ENCODE measurements around the gene PRM3.

DNA sequence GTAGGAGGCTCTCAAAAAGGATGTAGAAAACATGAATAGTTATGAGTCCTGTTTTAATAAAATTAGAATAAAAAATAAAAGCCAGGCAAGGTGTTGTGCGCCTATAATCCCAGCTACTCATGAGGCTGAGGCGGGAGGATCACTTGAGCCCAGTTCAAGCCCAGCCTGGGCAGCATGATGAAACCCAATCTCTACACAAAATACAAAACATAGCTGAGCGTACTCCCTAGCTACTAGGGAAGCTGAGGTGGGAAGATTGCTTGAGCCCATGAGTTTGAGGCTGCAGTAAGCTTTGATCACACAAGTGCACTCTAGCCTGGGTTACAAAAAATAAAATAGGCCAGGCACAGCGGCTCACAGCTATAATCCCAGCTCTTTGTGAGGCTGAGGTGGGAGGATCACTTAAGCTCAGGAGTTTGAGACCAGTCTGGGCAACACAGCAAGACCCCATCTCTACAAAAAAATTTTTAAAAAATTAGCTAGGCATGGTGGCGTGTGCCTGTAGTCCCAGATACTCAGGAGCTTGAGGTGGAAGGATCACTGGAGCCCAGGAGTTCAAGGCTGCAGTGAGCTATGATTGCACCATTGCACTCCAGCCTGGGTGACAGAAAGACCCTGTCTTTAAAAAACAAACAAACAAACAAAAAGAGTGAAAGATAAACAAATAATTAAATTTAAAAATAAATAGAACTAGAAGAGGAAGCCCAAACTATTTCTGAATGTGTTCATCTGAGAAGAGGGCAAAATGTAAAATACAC lies 24.9 kb upstream of the PRM3 start:
- TF ChIP-seq, protein P1, sequence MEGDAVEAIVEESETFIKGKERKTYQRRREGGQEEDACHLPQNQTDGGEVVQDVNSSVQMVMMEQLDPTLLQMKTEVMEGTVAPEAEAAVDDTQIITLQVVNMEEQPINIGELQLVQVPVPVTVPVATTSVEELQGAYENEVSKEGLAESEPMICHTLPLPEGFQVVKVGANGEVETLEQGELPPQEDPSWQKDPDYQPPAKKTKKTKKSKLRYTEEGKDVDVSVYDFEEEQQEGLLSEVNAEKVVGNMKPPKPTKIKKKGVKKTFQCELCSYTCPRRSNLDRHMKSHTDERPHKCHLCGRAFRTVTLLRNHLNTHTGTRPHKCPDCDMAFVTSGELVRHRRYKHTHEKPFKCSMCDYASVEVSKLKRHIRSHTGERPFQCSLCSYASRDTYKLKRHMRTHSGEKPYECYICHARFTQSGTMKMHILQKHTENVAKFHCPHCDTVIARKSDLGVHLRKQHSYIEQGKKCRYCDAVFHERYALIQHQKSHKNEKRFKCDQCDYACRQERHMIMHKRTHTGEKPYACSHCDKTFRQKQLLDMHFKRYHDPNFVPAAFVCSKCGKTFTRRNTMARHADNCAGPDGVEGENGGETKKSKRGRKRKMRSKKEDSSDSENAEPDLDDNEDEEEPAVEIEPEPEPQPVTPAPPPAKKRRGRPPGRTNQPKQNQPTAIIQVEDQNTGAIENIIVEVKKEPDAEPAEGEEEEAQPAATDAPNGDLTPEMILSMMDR (IDR thresholded peaks at IDR 0.05) = no peak
- no peak for TF ChIP-seq FOSL2 (IDR thresholded peaks at IDR 0.05)
- no peak for TF ChIP-seq FOSL2 (CRISPR knock-in tag; IDR thresholded peaks at IDR 0.05)
- no peak for TF ChIP-seq POLR2A (IDR thresholded peaks at IDR 0.05; ENCODE audit: low read length)
- TF ChIP-seq EP300 (IDR thresholded peaks at IDR 0.05) = no peak
- TF ChIP-seq RAD21 (conservative IDR thresholded peaks at IDR 0.05 in 1 of 2, IDR thresholded peaks at IDR 0.05 in 1 of 2) = no peak
- TF ChIP-seq, protein P2, sequence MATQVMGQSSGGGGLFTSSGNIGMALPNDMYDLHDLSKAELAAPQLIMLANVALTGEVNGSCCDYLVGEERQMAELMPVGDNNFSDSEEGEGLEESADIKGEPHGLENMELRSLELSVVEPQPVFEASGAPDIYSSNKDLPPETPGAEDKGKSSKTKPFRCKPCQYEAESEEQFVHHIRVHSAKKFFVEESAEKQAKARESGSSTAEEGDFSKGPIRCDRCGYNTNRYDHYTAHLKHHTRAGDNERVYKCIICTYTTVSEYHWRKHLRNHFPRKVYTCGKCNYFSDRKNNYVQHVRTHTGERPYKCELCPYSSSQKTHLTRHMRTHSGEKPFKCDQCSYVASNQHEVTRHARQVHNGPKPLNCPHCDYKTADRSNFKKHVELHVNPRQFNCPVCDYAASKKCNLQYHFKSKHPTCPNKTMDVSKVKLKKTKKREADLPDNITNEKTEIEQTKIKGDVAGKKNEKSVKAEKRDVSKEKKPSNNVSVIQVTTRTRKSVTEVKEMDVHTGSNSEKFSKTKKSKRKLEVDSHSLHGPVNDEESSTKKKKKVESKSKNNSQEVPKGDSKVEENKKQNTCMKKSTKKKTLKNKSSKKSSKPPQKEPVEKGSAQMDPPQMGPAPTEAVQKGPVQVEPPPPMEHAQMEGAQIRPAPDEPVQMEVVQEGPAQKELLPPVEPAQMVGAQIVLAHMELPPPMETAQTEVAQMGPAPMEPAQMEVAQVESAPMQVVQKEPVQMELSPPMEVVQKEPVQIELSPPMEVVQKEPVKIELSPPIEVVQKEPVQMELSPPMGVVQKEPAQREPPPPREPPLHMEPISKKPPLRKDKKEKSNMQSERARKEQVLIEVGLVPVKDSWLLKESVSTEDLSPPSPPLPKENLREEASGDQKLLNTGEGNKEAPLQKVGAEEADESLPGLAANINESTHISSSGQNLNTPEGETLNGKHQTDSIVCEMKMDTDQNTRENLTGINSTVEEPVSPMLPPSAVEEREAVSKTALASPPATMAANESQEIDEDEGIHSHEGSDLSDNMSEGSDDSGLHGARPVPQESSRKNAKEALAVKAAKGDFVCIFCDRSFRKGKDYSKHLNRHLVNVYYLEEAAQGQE (IDR thresholded peaks at IDR 0.05) = no peak
- TF ChIP-seq, protein P3, sequence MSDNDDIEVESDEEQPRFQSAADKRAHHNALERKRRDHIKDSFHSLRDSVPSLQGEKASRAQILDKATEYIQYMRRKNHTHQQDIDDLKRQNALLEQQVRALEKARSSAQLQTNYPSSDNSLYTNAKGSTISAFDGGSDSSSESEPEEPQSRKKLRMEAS (IDR thresholded peaks at IDR 0.05) = no peak

Measured in A549 (cell line).